Upper lobe of left lung (tissue), 4 donors: ENCODE data around the gene ASB2.

Experiments
- POLR2A ChIP-seq, 4 donors: fragments of 450-650 bp; IDR thresholded peaks; one replicate each; pipeline ENCODE4 v1.5.1; 2016 to 2017; ENCODE audit warnings: antibody characterized with exemption in 4 of 4, mild to moderate bottlenecking in 2 of 4
- POLR2AphosphoS5 ChIP-seq, 2 donors: sonication (generic); formaldehyde crosslinking; IDR thresholded peaks; one replicate each; pipeline ENCODE4 v1.5.1; 2017; ENCODE audit warnings: antibody characterized with exemption in 2 of 2
- TF ChIP-seq, protein P1 (sequence below), 6 experiments: fragments of 450-650 bp in 4 of 6; fragments of 200-600 bp in 2 of 6; sonication (generic) in 2 of 6; IDR thresholded peaks; one replicate each; pipeline ENCODE4 v1.5.1; 2016 to 2019; ENCODE audit warnings: antibody characterized with exemption in 6 of 6

DNA sequence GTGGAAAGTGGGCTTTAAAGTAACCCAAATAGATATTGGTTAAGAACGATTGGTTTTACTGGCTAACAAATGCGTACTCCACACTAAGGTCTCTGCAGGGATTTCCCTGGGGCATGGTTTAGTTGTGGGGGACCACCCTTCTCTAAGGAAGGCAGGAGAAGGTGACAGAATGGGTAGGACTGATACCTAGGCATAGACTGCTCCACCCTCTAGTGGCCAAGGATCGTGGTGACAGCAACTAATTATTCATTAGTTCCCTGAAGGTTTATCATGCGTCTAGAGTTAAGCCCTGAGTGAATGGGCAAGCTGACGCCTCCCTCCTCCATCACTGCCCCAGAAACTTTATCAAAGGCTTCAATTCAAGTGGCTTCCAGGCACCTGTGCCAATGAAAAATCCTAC is 40.1 kb downstream of the ASB2 start:
- TF ChIP-seq, protein P1, sequence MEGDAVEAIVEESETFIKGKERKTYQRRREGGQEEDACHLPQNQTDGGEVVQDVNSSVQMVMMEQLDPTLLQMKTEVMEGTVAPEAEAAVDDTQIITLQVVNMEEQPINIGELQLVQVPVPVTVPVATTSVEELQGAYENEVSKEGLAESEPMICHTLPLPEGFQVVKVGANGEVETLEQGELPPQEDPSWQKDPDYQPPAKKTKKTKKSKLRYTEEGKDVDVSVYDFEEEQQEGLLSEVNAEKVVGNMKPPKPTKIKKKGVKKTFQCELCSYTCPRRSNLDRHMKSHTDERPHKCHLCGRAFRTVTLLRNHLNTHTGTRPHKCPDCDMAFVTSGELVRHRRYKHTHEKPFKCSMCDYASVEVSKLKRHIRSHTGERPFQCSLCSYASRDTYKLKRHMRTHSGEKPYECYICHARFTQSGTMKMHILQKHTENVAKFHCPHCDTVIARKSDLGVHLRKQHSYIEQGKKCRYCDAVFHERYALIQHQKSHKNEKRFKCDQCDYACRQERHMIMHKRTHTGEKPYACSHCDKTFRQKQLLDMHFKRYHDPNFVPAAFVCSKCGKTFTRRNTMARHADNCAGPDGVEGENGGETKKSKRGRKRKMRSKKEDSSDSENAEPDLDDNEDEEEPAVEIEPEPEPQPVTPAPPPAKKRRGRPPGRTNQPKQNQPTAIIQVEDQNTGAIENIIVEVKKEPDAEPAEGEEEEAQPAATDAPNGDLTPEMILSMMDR (IDR thresholded peaks at IDR 0.05), result peak in 4 of 6 experiments; percentile 27 to 51 (median 36)
- TF ChIP-seq POLR2AphosphoS5 (IDR thresholded peaks at IDR 0.05) (no peak), POLR2A (IDR thresholded peaks at IDR 0.05) (no peak)
